K562 (cell line): ENCODE results near the gene LOXL3. TPM values are rescaled to one million over a fixed set of nuclear protein-coding genes. Genes with fewer than 3 reads are reported as not detected.
A peak's percentile ranks its signal among the peaks of the same experiment; 100 is the strongest.

Experiments
- ATAC-seq: fragments of 200-7000 bp; cut with Tn5 transposase; 3 replicates; pipeline ENCODE4 v1.9.1; 2020; ENCODE audit warnings: moderate library complexity
- BruUV-seq: library from RNA; stranded (reverse); fragments of 400-500 nt; replicated peaks from 2 replicates; lab custom pipeline; 2021; lab: Mats Ljungman, UMichigan
- CTCF ChIA-PET: fragments of 300-600 bp; formaldehyde crosslinking; extraction: SDS; loops from one replicate; lab custom pipeline; 2021; ENCODE audit warnings: low intra/inter-chr PET ratio; lab: Yijun Ruan, JAX
- POLR2A ChIA-PET: fragments of 300-600, 350-650 bp; sonication (Branson Sonifier 250); formaldehyde crosslinking; extraction: SDS; loops from one replicate; lab custom pipeline; 2021; ENCODE audit warnings: antibody characterized with exemption, inconsistent platforms; lab: Yijun Ruan, JAX
- DNase-seq, 4 experiments: peaks; one replicate each; pipeline versions ENCODE4 v3.0.0 to v3.0.0-alpha.2; 2011 to 2018; ENCODE audit warnings: low spot score in 3 of 4, mixed read lengths in 3 of 4; ENCODE audit errors: extremely low read depth in 1 of 4
- FAIRE-seq: peaks from 2 replicates; lab custom pipeline; 2011; peaks lifted over from hg19 to GRCh38; lab: Jason Lieb, UNC
- H2AFZ ChIP-seq: 2 replicates; pipeline ENCODE4 v1.6.0; 2011; ENCODE audit warnings: low read depth, low read length, control low read depth, inconsistent platforms
- H3K27ac ChIP-seq: fragments of 200-600 bp; 3 replicates; pipeline ENCODE4 v1.8.0; 2011; ENCODE audit warnings: low read depth, mild to moderate bottlenecking, control low read depth, inconsistent platforms, low read length, moderate library complexity, mixed read lengths; ENCODE audit errors: extremely low read depth
- H3K27me3 ChIP-seq, 2 experiments: fragments of 300-600 bp in 1 of 2; 2 replicates in 1 of 2; 3 replicates in 1 of 2; pipeline versions ENCODE4 v1.6.0 to v1.8.0; 2011; ENCODE audit warnings: inconsistent platforms in 2 of 2, low read length in 2 of 2, mild to moderate bottlenecking in 1 of 2, mixed read lengths in 1 of 2, moderate library complexity in 1 of 2; ENCODE audit not compliant: control insufficient read depth in 2 of 2, insufficient read depth in 2 of 2
- H3K36me3 ChIP-seq: fragments of 300-600 bp; 3 replicates; pipeline ENCODE4 v1.8.0; 2011; ENCODE audit warnings: mild to moderate bottlenecking, low read length, inconsistent platforms; ENCODE audit not compliant: control insufficient read depth, insufficient read depth
- H3K4me1 ChIP-seq, 2 experiments: fragments of 200-600 bp in 1 of 2; replicated peaks in 1 of 2; 2 replicates in 1 of 2; 3 replicates in 1 of 2; pipeline versions ENCODE4 v1.5.1 to v1.8.0; 2011; ENCODE audit warnings: inconsistent platforms in 2 of 2, low read length in 2 of 2, mild to moderate bottlenecking in 1 of 2, mixed read lengths in 1 of 2, moderate library complexity in 1 of 2; ENCODE audit not compliant: control insufficient read depth in 2 of 2, insufficient read depth in 2 of 2
- H3K4me2 ChIP-seq: 2 replicates; pipeline ENCODE4 v1.6.1; 2011; ENCODE audit warnings: low read length, control low read depth, inconsistent platforms, mixed read lengths; ENCODE audit not compliant: insufficient read depth
- H3K4me3 ChIP-seq: fragments of 200-600 bp; sonication (generic), shearing (Covaris generic); 2 replicates; pipeline ENCODE4 v1.5.1; 2016; ENCODE audit warnings: control low read depth, inconsistent platforms
- H3K79me2 ChIP-seq: fragments of 200-600 bp; 3 replicates; pipeline ENCODE4 v1.8.0; 2011; ENCODE audit warnings: low read length, inconsistent platforms; ENCODE audit not compliant: control insufficient read depth, insufficient read depth
- H3K9ac ChIP-seq, 2 experiments: 2 replicates each; pipeline versions ENCODE4 v1.6.0 to v1.6.1; 2011; ENCODE audit warnings: low read depth in 2 of 2, low read length in 2 of 2, control low read depth in 1 of 2, inconsistent platforms in 1 of 2, mild to moderate bottlenecking in 1 of 2, mixed read lengths in 1 of 2; ENCODE audit not compliant: insufficient read depth in 1 of 2
- H3K9me1 ChIP-seq: one replicate; pipeline ENCODE4 v1.6.0; 2011; ENCODE audit warnings: inconsistent platforms, mild to moderate bottlenecking, low read length, moderate library complexity; ENCODE audit not compliant: control insufficient read depth, insufficient read depth
- H3K9me3 ChIP-seq: replicated peaks from 2 replicates; pipeline ENCODE4 v1.5.1; 2011; ENCODE audit warnings: low read depth, low read length, inconsistent platforms; ENCODE audit not compliant: control insufficient read depth, insufficient read depth
- H4K20me1 ChIP-seq: replicated peaks from 2 replicates; pipeline ENCODE4 v1.6.1; 2011; ENCODE audit warnings: low read length, inconsistent platforms, mixed read lengths; ENCODE audit not compliant: control insufficient read depth, insufficient read depth
- ERF ChIP-seq: fragments of 450-650 bp; formaldehyde crosslinking; IDR thresholded peaks from 2 replicates; pipeline ENCODE4 v1.4.0; 2020; ENCODE audit warnings: mild to moderate bottlenecking, mixed read lengths
- NEUROD1 ChIP-seq: fragments of 150-350 bp; IDR thresholded peaks from 2 replicates; pipeline ENCODE4 v1.6.1; 2014; ENCODE audit warnings: borderline replicate concordance, low read length, low read depth; ENCODE audit not compliant: partially characterized antibody
- POLR2A ChIP-seq: fragments of 450-650 bp; conservative IDR thresholded peaks from 2 replicates; pipeline ENCODE4 v1.6.1; 2016
- POLR2G ChIP-seq: fragments of 200-400 bp; formaldehyde crosslinking; IDR thresholded peaks from 2 replicates; pipeline ENCODE4 v1.6.1; 2017; ENCODE audit warnings: low read depth, mild to moderate bottlenecking, antibody characterized with exemption, low read length, moderate library complexity
- RBFOX2 ChIP-seq: fragments of 200-400 bp; formaldehyde crosslinking; IDR thresholded peaks from 2 replicates; pipeline ENCODE4 v1.6.1; 2017; ENCODE audit warnings: low read depth, mild to moderate bottlenecking, low read length, moderate library complexity
- TAF15 ChIP-seq: fragments of 200-400 bp; formaldehyde crosslinking; IDR thresholded peaks from 2 replicates; pipeline ENCODE4 v1.6.1; 2017; ENCODE audit warnings: mild to moderate bottlenecking, low read depth, low read length, moderate library complexity
- ZBTB33 ChIP-seq: sonication (generic); formaldehyde crosslinking; IDR thresholded peaks from 2 replicates; pipeline ENCODE4 v1.8.1; 2023; ENCODE audit warnings: mild to moderate bottlenecking, missing genetic modification reagents
- WGBS: fragments of 100-300 bp; shearing (Covaris generic); methylation state at CpG from one replicate; pipeline ENCODE4 v1.1.6; 2016; ENCODE audit warnings: low coverage, mixed read lengths; ENCODE audit not compliant: insufficient coverage; ENCODE audit errors: missing lambda C conversion rate; 5-methylcytosine and 5-hydroxymethylcytosine counted together
- in situ Hi-C: fragments of 300-500 bp; cut with MboI; formaldehyde crosslinking; loops from 4 replicates; pipeline ENCODE4 v1.15.0; 2018; ENCODE audit warnings: inconsistent platforms, mixed read lengths
- intact Hi-C: fragments of 100-400 bp; cut with micrococcal nuclease; formaldehyde crosslinking; loops from 2 replicates; pipeline ENCODE4 v1.14.2; 2022
- polyA plus RNA-seq, 8 experiments: library from polyadenylated mRNA; depleted of rRNA in 4 of 8; stranded (reverse) in 5 of 8; unstranded in 3 of 8; fragments of >200 nt; fragmentation: Nextera tagmentation in 2 of 8; fragmentation: Illumina TruSeq in 1 of 8; extraction: Ambion mirVana in 2 of 8; extraction: Trizol in 1 of 8; gene quantifications; 2 replicates each; pipeline versions ENCODE4 v1.2.1 to v1.2.3, GENCODE V29; 2011 to 2014; ENCODE audit warnings: inconsistent platforms in 1 of 8, missing spikeins in 1 of 8
- total RNA-seq, 7 experiments: library from RNA; depleted of rRNA in 6 of 7; stranded (reverse); fragments of >200 nt in 6 of 7; fragmentation: Illumina TruSeq in 2 of 7; extraction: Trizol in 2 of 7; gene quantifications; 2 replicates each; pipeline versions ENCODE4 v1.2.1 to v1.2.3, GENCODE V29; 2011 to 2021; ENCODE audit warnings: low replicate concordance in 1 of 7

The LOXL3 gene
- total and polyA plus RNA-seq, 9 of the 15 experiments (the other 6 are each of a cell fraction or from before 2014, with no cell fraction given): 0.22 to 0.99 (median 0.31) TPM

GRCh38 chr2:74497777-74498499 lies 55.8 kb downstream of the LOXL3 start:
- no peak overlapping the region for H3K9ac ChIP-seq
- ATAC-seq: no peak
- intact Hi-C loops: no loop called here
- H3K4me2 ChIP-seq: no peak overlapping the region
- H3K9me1 ChIP-seq: no peaks in the 10 kb centered on the region
- no peaks in the 10 kb centered on the region for H3K9me3 ChIP-seq
- no peak overlapping the region for H3K4me3 ChIP-seq
- no peaks in the 10 kb centered on the region for H4K20me1 ChIP-seq
- ChIA-PET POLR2A (no interaction called here), CTCF (no interaction called here)
- no peak overlapping the region for H3K27ac ChIP-seq
- peaks cover 15% of the 10 kb centered on the region; the same call in 2 of the 3 replicates for H3K36me3 ChIP-seq
- in situ Hi-C loops: no loop called here
- H2AFZ ChIP-seq: no peak overlapping the region
- no peaks in the 10 kb centered on the region for H3K27me3 ChIP-seq
- peaks cover 11 to 39% of the 10 kb centered on the region in 2 experiments; a peak in 4 of 5 replicates for H3K4me1 ChIP-seq
- FAIRE-seq: no peak
- no peak for DNase-seq
- no peak for TF ChIP-seq ERF (CRISPR knock-in tag)
- TF ChIP-seq TAF15: peak; percentile 67; the same call in 1 of the 2 replicates
- TF ChIP-seq NEUROD1: no peak
- TF ChIP-seq POLR2A: 0 out of 2 replicates have a peak, but pooled peaks have one; percentile 36
- peak; percentile 40 for TF ChIP-seq RBFOX2
- TF ChIP-seq POLR2G: peak; percentile 73
- TF ChIP-seq ZBTB33: peak; percentile 67
- BruUV-seq: no TSS peak
- H3K79me2 ChIP-seq: peaks cover 5% of the 10 kb centered on the region; the same call in 1 of the 3 replicates
- WGBS: 95% methylated on average over 23 of the region's 61 CpGs
